Motor neuron (in vitro differentiated cells): ENCODE measurements around the gene SNAPC5. TPM values are rescaled to one million over a fixed set of nuclear protein-coding genes. Genes with fewer than 3 reads are reported as not detected.
A peak's percentile ranks its signal among the peaks of the same experiment; 100 is the strongest.
"Not testable (repeated sequence)": the region's sequence is repeated elsewhere in the genome, so short reads cannot be mapped to it uniquely, and the experiment has no call there.

Source experiments
- ATAC-seq, 8 experiments: fragments of 200-7000 bp; cut with Tn5 transposase; replicated peaks in 6 of 8; 2 replicates each; pipeline ENCODE4 v1.8.0; 2021; ENCODE audit warnings: mild to moderate bottlenecking in 8 of 8, moderate library complexity in 8 of 8
- H3K27ac ChIP-seq, 2 donors: fragments of 250-450 bp; sonication (Bioruptor Pico); 2 replicates each; pipeline ENCODE4 v1.9.0; 2021; ENCODE audit warnings: antibody characterized with exemption in 2 of 2, mild to moderate bottlenecking in 2 of 2, moderate library complexity in 1 of 2
- H3K4me1 ChIP-seq, 2 donors: fragments of 250-450 bp; sonication (Bioruptor Pico); replicated peaks in 1 of 2; 2 replicates each; pipeline ENCODE4 v1.6.1; 2021; ENCODE audit warnings: antibody characterized with exemption in 2 of 2, mild to moderate bottlenecking in 2 of 2, moderate library complexity in 1 of 2
- H3K4me3 ChIP-seq, 5 donors: fragments of 250-450 bp; sonication (Bioruptor Pico); 2 replicates each; pipeline ENCODE4 v1.9.0; 2021; ENCODE audit warnings: antibody characterized with exemption in 5 of 5, mild to moderate bottlenecking in 5 of 5, moderate library complexity in 4 of 5
- whole genome bisulfite sequencing, 10 experiments: fragments of 450-650 bp; shearing (Covaris generic); methylation state at CpG; one replicate each; pipeline ENCODE4 v1.0.0; 2022; 5-methylcytosine and 5-hydroxymethylcytosine counted together
- in situ Hi-C, 9 experiments: fragments of 400-800 bp; cut with MboI; loops; one replicate each; pipeline ENCODE4 v1.15.0; 2021; ENCODE audit warnings: low sequenced_read_pairs in 9 of 9, low pct_unique_long_range_greater_than_20kb in 2 of 9; ENCODE audit not compliant: unreplicated experiment in 9 of 9
- total RNA-seq, 8 experiments: library from RNA; unstranded; fragments of 300-600 nt; gene quantifications; 2 replicates each; pipeline versions ENCODE4 v1.2.3 to v1.2.4, GENCODE V29; 2022

Gene SNAPC5
- total RNA-seq, 8 experiments from 2014 or later, result 23.8 to 43.1 (median 31.7) TPM

- H3K4me3 ChIP-seq, result no peak overlapping the region
- in situ Hi-C loops, result loop anchor here in 1 of 9 experiments (25.0 kb wide), 1 partner anchor 97 kb away; the partner anchor contains the start of gene MAP2K1
- 90 to 100% (median 93%) methylated on average over 1 to 4 of the region's 5 CpGs; no CpG with 5 or more reads in 3 of the 10 experiments for WGBS, 10 experiments
- H3K4me1 ChIP-seq, result no peaks in the 10 kb centered on the region
- no peak for ATAC-seq
- H3K27ac ChIP-seq, result no peak overlapping the region
These were observed 12.9 kb downstream of the SNAPC5 start for GRCh38 chr15:66484539-66485112.

- no peak for ATAC-seq
- no peaks in the 10 kb centered on the region for H3K4me1 ChIP-seq
- H3K27ac ChIP-seq, result no peak overlapping the region
- H3K4me3 ChIP-seq, result no peak overlapping the region
- in situ Hi-C loops, result loop anchor here in 1 of 9 experiments (25.0 kb wide), 1 partner anchor 96 kb away; the partner anchor contains the start of gene MAP2K1
- 76 to 100% (median 95%) methylated on average over 2 to 3 of the region's 3 CpGs; no CpG with 5 or more reads in 3 of the 10 experiments for WGBS, 10 experiments
These were observed 14.4 kb downstream of the SNAPC5 start for GRCh38 chr15:66483131-66483566.

GRCh38 chr15:66482539-66482938 lies 15.0 kb downstream of the SNAPC5 start:
- Histone ChIP-seq H3K27ac (no peak overlapping the region), H3K4me3 (no peak overlapping the region), H3K4me1 (no peaks in the 10 kb centered on the region)
- in situ Hi-C loops, result loop anchor here in 1 of 9 experiments (25.0 kb wide), 1 partner anchor 95 kb away; the partner anchor contains the start of gene MAP2K1
- no peak for ATAC-seq
- 85 to 100% (median 92%) methylated on average over 1 to 6 of the region's 9 CpGs; no CpG with 5 or more reads in 1 of the 10 experiments for WGBS, 10 experiments

- in situ Hi-C loops, result loop anchor here in 1 of 9 experiments (25.0 kb wide), 1 partner anchor 94 kb away; the partner anchor contains the start of gene MAP2K1
- H3K27ac ChIP-seq, result no peak overlapping the region
- ATAC-seq, result no peak
- no peaks in the 10 kb centered on the region for H3K4me1 ChIP-seq
- H3K4me3 ChIP-seq, result no peak overlapping the region
- 73 to 100% (median 98%) methylated on average over 2 to 9 of the region's 10 CpGs; no CpG with 5 or more reads in 4 of the 10 experiments for WGBS, 10 experiments
These were observed 16.3 kb downstream of the SNAPC5 start for GRCh38 chr15:66481107-66481856.

- ATAC-seq, result no peak
- no peaks in the 10 kb centered on the region for H3K4me1 ChIP-seq
- in situ Hi-C loops, result loop anchor here in 1 of 9 experiments (25.0 kb wide), 1 partner anchor 93 kb away; the partner anchor contains the start of gene MAP2K1
- no peak overlapping the region for H3K4me3 ChIP-seq
- 80 to 100% (median 95%) methylated on average over 2 to 6 of the region's 6 CpGs; no CpG with 5 or more reads in 1 of the 10 experiments for WGBS, 10 experiments
- no peak overlapping the region for H3K27ac ChIP-seq
These were observed 17.3 kb downstream of the SNAPC5 start for GRCh38 chr15:66480267-66480666.

GRCh38 chr15:66477011-66477410 lies 20.6 kb downstream of the SNAPC5 start:
- H3K4me1 ChIP-seq, result peaks cover 5 to 10% of the 10 kb centered on the region in 2 donors
- WGBS, 10 experiments, result 60 to 100% (median 100%) methylated on average over 1 to 2 of the region's 2 CpGs; no CpG with 5 or more reads in 7 of the 10 experiments
- in situ Hi-C loops, result loop anchor here in 1 of 9 experiments (25.0 kb wide), 1 partner anchor 90 kb away; the partner anchor contains the start of gene MAP2K1
- no peak overlapping the region for H3K4me3 ChIP-seq
- ATAC-seq, result no peak
- no peak overlapping the region for H3K27ac ChIP-seq

- no peak for ATAC-seq
- in situ Hi-C loops, result loop anchor here in 1 of 9 experiments (25.0 kb wide), 1 partner anchor 89 kb away; the partner anchor contains the start of gene MAP2K1
- H3K4me3 ChIP-seq, result no peak overlapping the region
- H3K4me1 ChIP-seq, result peaks cover 5 to 10% of the 10 kb centered on the region in 2 donors
- WGBS, 10 experiments, result 20 to 100% (median 90%) methylated on average over 1 to 2 of the region's 4 CpGs; no CpG with 5 or more reads in 5 of the 10 experiments
- H3K27ac ChIP-seq, result no peak overlapping the region
These were observed 21.0 kb downstream of the SNAPC5 start for GRCh38 chr15:66476535-66476934.

GRCh38 chr15:66474963-66475362 lies 22.6 kb downstream of the SNAPC5 start:
- ATAC-seq, result no peak
- in situ Hi-C loops, result loop anchor here in 1 of 9 experiments (25.0 kb wide), 1 partner anchor 88 kb away; the partner anchor contains the start of gene MAP2K1
- Histone ChIP-seq H3K4me3 (no peak overlapping the region), H3K27ac (no peak overlapping the region), H3K4me1 (peaks cover 5 to 10% of the 10 kb centered on the region in 2 donors)
- 77 to 100% (median 88%) methylated on average over 1 to 3 of the region's 3 CpGs; no CpG with 5 or more reads in 3 of the 10 experiments for WGBS, 10 experiments

GRCh38 chr15:66474135-66474534 lies 23.4 kb downstream of the SNAPC5 start:
- in situ Hi-C loops, result no loop called here
- H3K4me3 ChIP-seq, result no peak overlapping the region
- peaks cover 5 to 10% of the 10 kb centered on the region in 2 donors for H3K4me1 ChIP-seq
- no peak overlapping the region for H3K27ac ChIP-seq
- WGBS, 10 experiments, result 15 to 100% (median 60%) methylated on average over 1 to 2 of the region's 2 CpGs; no CpG with 5 or more reads in 6 of the 10 experiments
- ATAC-seq, result no peak

GRCh38 chr15:66472176-66472999 lies 25.2 kb downstream of the SNAPC5 start:
- Histone ChIP-seq H3K27ac (no peak overlapping the region), H3K4me3 (no peak overlapping the region), H3K4me1 (peaks cover 5 to 10% of the 10 kb centered on the region in 2 donors)
- ATAC-seq, result peak in 2 of 8 experiments; percentile 38 to 81
- in situ Hi-C loops, result no loop called here
- WGBS, 10 experiments, result 11 to 100% (median 73%) methylated on average over 1 to 7 of the region's 8 CpGs; no CpG with 5 or more reads in 3 of the 10 experiments

GRCh38 chr15:66470825-66471224 lies 26.7 kb downstream of the SNAPC5 start:
- H3K4me3 ChIP-seq, in situ Hi-C loops, ATAC-seq, H3K27ac ChIP-seq: not testable (repeated sequence)
- 15 to 100% (median 61%) methylated on average over 1 to 4 of the region's 4 CpGs; no CpG with 5 or more reads in 2 of the 10 experiments for WGBS, 10 experiments
- H3K4me1 ChIP-seq, result peaks cover 5 to 10% of the 10 kb centered on the region in 2 donors
